GM23338 (cell line): ENCODE results near the gene MYCBP2. TPM values are rescaled to one million over a fixed set of nuclear protein-coding genes. Genes with fewer than 3 reads are reported as not detected.

ENCODE experiments used
- ATAC-seq: fragments of 200-7000 bp; cut with Tn5 transposase; 3 replicates; pipeline ENCODE4 v1.9.1; 2020
- DNase-seq: peaks from one replicate; pipeline ENCODE4 v3.0.0-alpha.2; 2015; ENCODE audit warnings: low spot score
- H2AFZ ChIP-seq: fragments of 200-600 bp; sonication (generic); 2 replicates; pipeline ENCODE4 v1.8.0; 2016; ENCODE audit warnings: antibody characterized with exemption, mild to moderate bottlenecking, moderate library complexity
- H3F3A ChIP-seq: fragments of 200-600 bp; sonication (generic); replicated peaks from 2 replicates; pipeline ENCODE4 v1.8.0; 2017; ENCODE audit warnings: antibody characterized with exemption, mixed run types, low read depth
- H3K27ac ChIP-seq: fragments of 200-600 bp; sonication (generic); 2 replicates; pipeline ENCODE4 v1.6.1; 2016; ENCODE audit warnings: low read depth
- H3K27me3 ChIP-seq: fragments of 200-600 bp; sonication (generic); 2 replicates; pipeline ENCODE4 v1.8.0; 2016; ENCODE audit warnings: mild to moderate bottlenecking, mixed run types, moderate library complexity; ENCODE audit not compliant: insufficient read depth
- H3K36me3 ChIP-seq: fragments of 200-600 bp; sonication (generic); 2 replicates; pipeline ENCODE4 v1.8.0; 2016; ENCODE audit warnings: mild to moderate bottlenecking; ENCODE audit not compliant: insufficient read depth
- H3K4me1 ChIP-seq: fragments of 200-600 bp; sonication (generic); 2 replicates; pipeline ENCODE4 v1.8.0; 2016; ENCODE audit warnings: mild to moderate bottlenecking, moderate library complexity; ENCODE audit not compliant: insufficient read depth
- H3K4me2 ChIP-seq: fragments of 200-600 bp; sonication (generic); 2 replicates; pipeline ENCODE4 v1.7.1; 2017; ENCODE audit warnings: mixed run types
- H3K4me3 ChIP-seq: fragments of 200-600 bp; sonication (generic); 2 replicates; pipeline ENCODE4 v1.6.1; 2016; ENCODE audit warnings: mixed run types
- H3K79me2 ChIP-seq: fragments of 200-600 bp; sonication (generic); replicated peaks from 2 replicates; pipeline ENCODE4 v1.8.0; 2017; ENCODE audit warnings: mild to moderate bottlenecking; ENCODE audit not compliant: insufficient read depth
- H3K9me2 ChIP-seq: fragments of 200-600 bp; sonication (generic); 2 replicates; pipeline ENCODE4 v1.8.0; 2017; ENCODE audit not compliant: insufficient read depth
- H4K20me1 ChIP-seq: fragments of 200-600 bp; sonication (generic); replicated peaks from 2 replicates; pipeline ENCODE4 v1.8.0; 2017; ENCODE audit warnings: mild to moderate bottlenecking; ENCODE audit not compliant: insufficient read depth
- H3K27ac Mint-ChIP-seq: 2 replicates; pipeline ENCODE4 v1.8.0; 2020; ENCODE audit warnings: inconsistent platforms, mild to moderate bottlenecking, moderate library complexity, mixed read lengths
- H3K27me3 Mint-ChIP-seq: 3 replicates; pipeline ENCODE4 v1.8.0; 2022; ENCODE audit warnings: low read depth, mild to moderate bottlenecking, moderate library complexity, mixed read lengths, inconsistent platforms; ENCODE audit not compliant: insufficient read depth, poor library complexity
- H3K36me3 Mint-ChIP-seq: 3 replicates; pipeline ENCODE4 v1.8.0; 2021; ENCODE audit warnings: low read depth, mild to moderate bottlenecking, inconsistent platforms, moderate library complexity, mixed read lengths
- H3K4me1 Mint-ChIP-seq: 3 replicates; pipeline ENCODE4 v1.8.0; 2020; ENCODE audit warnings: mild to moderate bottlenecking, inconsistent platforms, mixed read lengths
- H3K4me3 Mint-ChIP-seq: 3 replicates; pipeline ENCODE4 v1.8.0; 2021; ENCODE audit warnings: moderate library complexity, mild to moderate bottlenecking, inconsistent platforms, mixed read lengths
- H3K9me3 Mint-ChIP-seq: 3 replicates; pipeline ENCODE4 v1.8.0; 2020; ENCODE audit warnings: moderate library complexity, mild to moderate bottlenecking, inconsistent platforms, mixed read lengths
- CREB1 ChIP-seq: fragments of 250-450 bp; sonication (Bioruptor Pico); IDR thresholded peaks from 2 replicates; pipeline ENCODE4 v1.5.0; 2020; ENCODE audit warnings: low read depth, mild to moderate bottlenecking, moderate library complexity
- ETS1 ChIP-seq: IDR thresholded peaks from 2 replicates; pipeline ENCODE4 v1.6.1; 2016; ENCODE audit warnings: antibody characterized with exemption
- EZH2 ChIP-seq: fragments of 200-600 bp; sonication (generic); IDR thresholded peaks from one replicate; pipeline ENCODE4 v1.8.0; 2017; ENCODE audit warnings: antibody characterized with exemption, mild to moderate bottlenecking, low read depth; ENCODE audit not compliant: unreplicated experiment
- EZH2phosphoT487 ChIP-seq: fragments of 200-600 bp; sonication (generic); IDR thresholded peaks from one replicate; pipeline ENCODE4 v1.8.1; 2018; ENCODE audit warnings: antibody characterized with exemption; ENCODE audit not compliant: unreplicated experiment
- JUNB ChIP-seq: IDR thresholded peaks from one replicate; pipeline ENCODE4 v1.6.1; 2016; ENCODE audit warnings: antibody characterized with exemption; ENCODE audit not compliant: unreplicated experiment
- NANOG ChIP-seq: IDR thresholded peaks from 2 replicates; pipeline ENCODE4 v1.6.1; 2016; ENCODE audit warnings: antibody characterized with exemption, borderline replicate concordance
- POLR2AphosphoS5 ChIP-seq: IDR thresholded peaks from 2 replicates; pipeline ENCODE4 v1.6.1; 2016; ENCODE audit warnings: antibody characterized with exemption, low read depth
- REST ChIP-seq: IDR thresholded peaks from one replicate; pipeline ENCODE4 v1.6.1; 2018; ENCODE audit warnings: antibody characterized with exemption; ENCODE audit not compliant: unreplicated experiment
- STAT1 ChIP-seq: IDR thresholded peaks from one replicate; pipeline ENCODE4 v1.6.1; 2016; ENCODE audit warnings: antibody characterized with exemption; ENCODE audit not compliant: unreplicated experiment
- ZNF114 ChIP-seq: fragments of 250-450 bp; sonication (Bioruptor Pico); IDR thresholded peaks from 2 replicates; pipeline ENCODE4 v1.5.0; 2020; ENCODE audit warnings: mild to moderate bottlenecking, moderate library complexity
- ZNF331 ChIP-seq: fragments of 250-450 bp; sonication (Bioruptor Pico); IDR thresholded peaks from 2 replicates; pipeline ENCODE4 v1.5.0; 2020; ENCODE audit warnings: low read depth, mild to moderate bottlenecking, moderate library complexity
- ZNF462 ChIP-seq: fragments of 250-450 bp; sonication (Bioruptor Pico); IDR thresholded peaks from 2 replicates; pipeline ENCODE4 v1.5.0; 2020; ENCODE audit warnings: mild to moderate bottlenecking, moderate library complexity
- polyA plus RNA-seq: library from polyadenylated mRNA; unstranded; fragments of >200 nt; fragmentation: Nextera tagmentation; extraction: Ambion mirVana; gene quantifications from 2 replicates; pipeline ENCODE4 v1.2.1, GENCODE V29; 2016
- total RNA-seq: library from RNA; depleted of rRNA; stranded (reverse); fragments of >200 nt; shearing (Covaris generic); gene quantifications from 2 replicates; pipeline ENCODE4 v1.2.3, GENCODE V29; 2014
- TF ChIP-seq, protein P1 (sequence below), 2 experiments: fragments of 200-600 bp in 1 of 2; sonication (generic) in 1 of 2; conservative IDR thresholded peaks; 2 replicates each; pipeline versions ENCODE4 v1.5.1 to v1.6.1; 2016 to 2017; ENCODE audit warnings: antibody characterized with exemption in 2 of 2, low read depth in 2 of 2, mild to moderate bottlenecking in 2 of 2, moderate library complexity in 1 of 2

The MYCBP2 gene
- total and polyA plus RNA-seq, 2 experiments from 2014 or later, result 54.6 to 77.2 TPM

GRCh38 chr13:77331421-77331820 lies 4.5 kb upstream of the MYCBP2 start:
- ATAC-seq (no peak), DNase-seq (no peak)
- Histone ChIP-seq H3K9me2 (no peaks in the 10 kb centered on the region), H3K4me1 (peaks cover 23% of the 10 kb centered on the region; the same call in 1 of the 2 replicates), H3F3A (0 out of 2 replicates have a peak, but pooled peaks cover 3% of the 10 kb centered on the region), H3K4me3 (no peak overlapping the region), H3K36me3 (no peaks in the 10 kb centered on the region), H3K79me2 (no peaks in the 10 kb centered on the region), H2AFZ (no peak overlapping the region), H3K27me3 (peaks cover 15% of the 10 kb centered on the region), H4K20me1 (no peaks in the 10 kb centered on the region), H3K27ac (no peak overlapping the region), H3K4me2 (no peak overlapping the region)
- Mint-ChIP-seq H3K4me3 (peak overlapping the region; percentile 19; the same call in 1 of the 3 replicates), H3K4me1 (peaks cover 17% of the 10 kb centered on the region), H3K9me3 (no peaks in the 10 kb centered on the region), H3K27ac (no peak overlapping the region), H3K36me3 (no peaks in the 10 kb centered on the region), H3K27me3 (peaks cover 12% of the 10 kb centered on the region)
- TF ChIP-seq, protein P1, sequence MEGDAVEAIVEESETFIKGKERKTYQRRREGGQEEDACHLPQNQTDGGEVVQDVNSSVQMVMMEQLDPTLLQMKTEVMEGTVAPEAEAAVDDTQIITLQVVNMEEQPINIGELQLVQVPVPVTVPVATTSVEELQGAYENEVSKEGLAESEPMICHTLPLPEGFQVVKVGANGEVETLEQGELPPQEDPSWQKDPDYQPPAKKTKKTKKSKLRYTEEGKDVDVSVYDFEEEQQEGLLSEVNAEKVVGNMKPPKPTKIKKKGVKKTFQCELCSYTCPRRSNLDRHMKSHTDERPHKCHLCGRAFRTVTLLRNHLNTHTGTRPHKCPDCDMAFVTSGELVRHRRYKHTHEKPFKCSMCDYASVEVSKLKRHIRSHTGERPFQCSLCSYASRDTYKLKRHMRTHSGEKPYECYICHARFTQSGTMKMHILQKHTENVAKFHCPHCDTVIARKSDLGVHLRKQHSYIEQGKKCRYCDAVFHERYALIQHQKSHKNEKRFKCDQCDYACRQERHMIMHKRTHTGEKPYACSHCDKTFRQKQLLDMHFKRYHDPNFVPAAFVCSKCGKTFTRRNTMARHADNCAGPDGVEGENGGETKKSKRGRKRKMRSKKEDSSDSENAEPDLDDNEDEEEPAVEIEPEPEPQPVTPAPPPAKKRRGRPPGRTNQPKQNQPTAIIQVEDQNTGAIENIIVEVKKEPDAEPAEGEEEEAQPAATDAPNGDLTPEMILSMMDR (conservative IDR thresholded peaks at IDR 0.05; ENCODE audit: low read depth in 2 of 2), result no peak
- TF ChIP-seq EZH2phosphoT487 (no peak), STAT1 (no peak), REST (no peak), NANOG (no peak), JUNB (no peak), ZNF462 (no peak), EZH2 (no peak), ZNF114 (CRISPR knock-in tag) (no peak), ETS1 (no peak), CREB1 (no peak), POLR2AphosphoS5 (no peak), ZNF331 (CRISPR knock-in tag) (no peak)
